Endothelial cell of umbilical vein (primary cell): ENCODE data around the gene MOCS1. TPM values are rescaled to one million over a fixed set of nuclear protein-coding genes. Genes with fewer than 3 reads are reported as not detected.

Source experiments
- BruUV-seq: library from RNA; stranded (reverse); fragments of 400-500 nt; replicated peaks from 2 replicates; lab custom pipeline; 2021; lab: Mats Ljungman, UMichigan
- CTCF ChIA-PET: fragments of 300-600, 350-600 bp; sonication (Branson Sonifier 250); formaldehyde crosslinking; loops from one replicate; lab custom pipeline; 2021; ENCODE audit warnings: antibody characterized with exemption, inconsistent platforms; lab: Charles Lee
- POLR2A ChIA-PET: fragments of 300-600, 350-600 bp; sonication (Branson Sonifier 250); formaldehyde crosslinking; loops from one replicate; lab custom pipeline; 2021; ENCODE audit warnings: antibody characterized with exemption, inconsistent platforms; lab: Charles Lee
- DNase-seq: peaks from one replicate; pipeline ENCODE4 v3.0.0-alpha.2; 2011; ENCODE audit warnings: low read depth, low spot score
- FAIRE-seq: peaks from 2 replicates; lab custom pipeline; 2011; peaks lifted over from hg19 to GRCh38; lab: Jason Lieb, UNC
- H2AFZ ChIP-seq: 2 replicates; pipeline ENCODE4 v1.6.0; 2012; ENCODE audit warnings: low read depth, low read length, control low read depth, inconsistent platforms
- H3K27ac ChIP-seq: 2 replicates; pipeline ENCODE4 v1.5.1; 2011; ENCODE audit warnings: low read depth, mild to moderate bottlenecking, control low read depth, low read length, moderate library complexity; ENCODE audit not compliant: insufficient read depth
- H3K27me3 ChIP-seq, 2 experiments: 2 replicates each; pipeline versions ENCODE4 v1.6.0 to v1.6.1; 2011; ENCODE audit warnings: low read length in 2 of 2, mixed read lengths in 1 of 2; ENCODE audit not compliant: control insufficient read depth in 2 of 2, insufficient read depth in 2 of 2
- H3K36me3 ChIP-seq, 2 experiments: 2 replicates in 1 of 2; 3 replicates in 1 of 2; pipeline ENCODE4 v1.5.1; 2011; ENCODE audit warnings: low read length in 2 of 2, mild to moderate bottlenecking in 1 of 2, moderate library complexity in 1 of 2; ENCODE audit not compliant: control insufficient read depth in 2 of 2, insufficient read depth in 2 of 2; ENCODE audit errors: extremely low read depth in 1 of 2
- H3K4me1 ChIP-seq: 3 replicates; pipeline ENCODE4 v1.5.1; 2011; ENCODE audit warnings: mild to moderate bottlenecking, low read length; ENCODE audit not compliant: control insufficient read depth, insufficient read depth; ENCODE audit errors: extremely low read depth
- H3K4me2 ChIP-seq: 2 replicates; pipeline ENCODE4 v1.6.1; 2011; ENCODE audit warnings: low read length, control low read depth, mixed read lengths; ENCODE audit not compliant: insufficient read depth
- H3K4me3 ChIP-seq, 3 experiments: fragments of 200-600 bp in 1 of 3; sonication (generic), shearing (Covaris generic) in 1 of 3; replicated peaks in 1 of 3; 2 replicates each; pipeline ENCODE4 v1.5.1; 2011 to 2016; ENCODE audit warnings: control low read depth in 3 of 3, low read length in 3 of 3, mild to moderate bottlenecking in 2 of 3, inconsistent platforms in 1 of 3, low read depth in 1 of 3, moderate library complexity in 1 of 3; ENCODE audit not compliant: insufficient read depth in 1 of 3
- H3K79me2 ChIP-seq: 2 replicates; pipeline ENCODE4 v1.6.0; 2012; ENCODE audit warnings: low read length, inconsistent platforms; ENCODE audit not compliant: control insufficient read depth, insufficient read depth
- H3K9ac ChIP-seq: replicated peaks from 2 replicates; pipeline ENCODE3; 2011; ENCODE audit warnings: low read length, control low read depth; ENCODE audit not compliant: insufficient read depth; ENCODE audit errors: extremely low read depth
- H3K9me1 ChIP-seq: replicated peaks from 3 replicates; pipeline ENCODE4 v1.6.0; 2011; ENCODE audit warnings: mild to moderate bottlenecking, low read length; ENCODE audit not compliant: control insufficient read depth, insufficient read depth; ENCODE audit errors: extremely low read depth
- H3K9me3 ChIP-seq: replicated peaks from 2 replicates; pipeline ENCODE4 v1.5.1; 2012; ENCODE audit warnings: low read length, inconsistent platforms; ENCODE audit not compliant: control insufficient read depth, insufficient read depth
- H4K20me1 ChIP-seq: replicated peaks from 2 replicates; pipeline ENCODE3; 2011; ENCODE audit warnings: mild to moderate bottlenecking, low read length; ENCODE audit not compliant: control insufficient read depth, insufficient read depth; ENCODE audit errors: extremely low read depth
- CTCF ChIP-seq, 2 donors: IDR thresholded peaks; 1 replicate in 1 of 2; 2 replicates in 1 of 2; pipeline ENCODE4 v1.5.1; 2011; ENCODE audit warnings: low read length in 2 of 2, mild to moderate bottlenecking in 2 of 2, moderate library complexity in 2 of 2, control low read depth in 1 of 2, inconsistent platforms in 1 of 2, low read depth in 1 of 2; ENCODE audit not compliant: insufficient read depth in 1 of 2; ENCODE audit errors: extremely low read depth in 1 of 2
- FOS ChIP-seq: IDR thresholded peaks from 2 replicates; pipeline ENCODE4 v1.6.1; 2011; ENCODE audit warnings: mild to moderate bottlenecking, low read length, moderate library complexity, borderline replicate concordance; ENCODE audit not compliant: insufficient read depth
- GATA2 ChIP-seq: IDR thresholded peaks from 2 replicates; pipeline ENCODE4 v1.7.0; 2011; ENCODE audit warnings: low read depth, mild to moderate bottlenecking, moderate library complexity, mixed read lengths, low read length; ENCODE audit not compliant: insufficient read length, insufficient read depth
- JUN ChIP-seq: IDR thresholded peaks from 2 replicates; pipeline ENCODE4 v1.6.1; 2011; ENCODE audit warnings: borderline replicate concordance, low read depth; ENCODE audit not compliant: insufficient read length, insufficient read depth
- MAX ChIP-seq: IDR thresholded peaks from 2 replicates; pipeline ENCODE4 v1.6.1; 2011; ENCODE audit not compliant: insufficient read depth, insufficient read length
- POLR2A ChIP-seq: IDR thresholded peaks from 2 replicates; pipeline ENCODE4 v1.6.1; 2012; ENCODE audit warnings: low read depth, mild to moderate bottlenecking, control low read depth, low read length
- POLR2AphosphoS5 ChIP-seq: IDR thresholded peaks from 2 replicates; pipeline ENCODE4 v1.6.1; 2012; ENCODE audit warnings: low read depth, mild to moderate bottlenecking, control low read depth, low read length, moderate library complexity; ENCODE audit not compliant: insufficient read depth
- dilution Hi-C: fragments of 300-500 bp; cut with MboI; formaldehyde crosslinking; loops from one replicate; pipeline ENCODE4 v1.15.0; 2019; ENCODE audit warnings: low sequenced_read_pairs; ENCODE audit not compliant: extremely low pct_ligation_motif_present
- intact Hi-C: fragments of 100-400 bp; cut with micrococcal nuclease; formaldehyde crosslinking; loops from one replicate; pipeline ENCODE4 v1.10.0; 2022
- polyA plus RNA-seq, 4 experiments: library from polyadenylated mRNA; depleted of rRNA in 3 of 4; stranded (reverse) in 3 of 4; unstranded in 1 of 4; fragments of >200 nt; gene quantifications; 2 replicates each; pipeline versions ENCODE4 v1.2.1 to v1.2.3, GENCODE V29; 2011 to 2012; ENCODE audit warnings: missing spikeins in 1 of 4
- total RNA-seq: library from RNA; stranded (reverse); gene quantifications from 2 replicates; pipeline ENCODE4 v1.2.3, GENCODE V29; 2021

Gene MOCS1
- total and polyA plus RNA-seq, 2 donors (not counting 3 experiments of a cell fraction or from before 2014, with no cell fraction given) = 8.3 to 12.8 TPM

- Histone ChIP-seq H3K9me1 (no peaks in the 10 kb centered on the region), H3K9me3 (no peaks in the 10 kb centered on the region), H2AFZ (no peak overlapping the region), H3K36me3 (peaks cover 0 to 9% of the 10 kb centered on the region in 2 experiments), H3K4me2 (no peak overlapping the region), H3K27me3 (no peaks in the 10 kb centered on the region), H4K20me1 (no peaks in the 10 kb centered on the region), H3K27ac (no peak overlapping the region), H3K79me2 (no peaks in the 10 kb centered on the region), H3K9ac (no peak overlapping the region), H3K4me3 (no peak overlapping the region), H3K4me1 (no peaks in the 10 kb centered on the region)
- FAIRE-seq (no peak), DNase-seq (no peak)
- POLR2A ChIA-PET = no interaction called here
- dilution Hi-C loops (no loop called here), intact Hi-C loops (no loop called here)
- no TSS peak for BruUV-seq
- CTCF ChIA-PET = no interaction called here
- TF ChIP-seq JUN = no peak
- no peak for TF ChIP-seq FOS
- no peak for TF ChIP-seq POLR2AphosphoS5
Observed at GRCh38 chr6:39911513-39912125, 22.6 kb downstream of the MOCS1 start.

- H3K79me2 ChIP-seq = no peaks in the 10 kb centered on the region
- no peak overlapping the region for H3K4me3 ChIP-seq
- H2AFZ ChIP-seq = no peak overlapping the region
- H3K4me1 ChIP-seq = no peaks in the 10 kb centered on the region
- FAIRE-seq (no peak), DNase-seq (no peak)
- H3K9me1 ChIP-seq = no peaks in the 10 kb centered on the region
- no peak overlapping the region for H3K4me2 ChIP-seq
- dilution Hi-C loops = no loop called here
- intact Hi-C loops = no loop called here
- POLR2A ChIA-PET = no interaction called here
- CTCF ChIA-PET = interaction anchor here (0.8 to 1.3 kb wide), 2 partner anchors 18 to 46 kb away, joined by 3 to 6 read pairs; no protein-coding TSS in a partner anchor
- H3K9me3 ChIP-seq = no peaks in the 10 kb centered on the region
- peaks cover 0 to 15% of the 10 kb centered on the region in 2 experiments for H3K36me3 ChIP-seq
- no peak overlapping the region for H3K9ac ChIP-seq
- H4K20me1 ChIP-seq = no peaks in the 10 kb centered on the region
- no TSS peak for BruUV-seq
- H3K27me3 ChIP-seq = no peaks in the 10 kb centered on the region
- TF ChIP-seq MAX (no peak), GATA2 (no peak), CTCF (IDR thresholded peaks at IDR 0.05; ENCODE audit: extremely low read depth in 1 of 2, insufficient read depth in 1 of 2, low read depth in 1 of 2, low read length in 2 of 2) (no peak), POLR2A (no peak)
- H3K27ac ChIP-seq = no peak overlapping the region
Observed at GRCh38 chr6:39910744-39911143, 23.5 kb downstream of the MOCS1 start.
